H9 (cell line): ENCODE measurements around the gene COMMD10. TPM values are rescaled to one million over a fixed set of nuclear protein-coding genes. Genes with fewer than 3 reads are reported as not detected.
A peak's percentile ranks its signal among the peaks of the same experiment; 100 is the strongest.

Experiments used
- DNase-seq: peaks from one replicate; pipeline ENCODE4 v3.0.0-alpha.2; 2017
- H2AFZ ChIP-seq: one replicate; pipeline ENCODE4 v1.6.1; 2013; ENCODE audit warnings: mild to moderate bottlenecking, low read length, control low read depth, moderate library complexity
- H2AK5ac ChIP-seq: 2 replicates; pipeline ENCODE4 v1.6.1; 2013; ENCODE audit warnings: low read length, control low read depth, mixed read lengths; ENCODE audit not compliant: insufficient read length
- H2BK120ac ChIP-seq: one replicate; pipeline ENCODE4 v1.6.1; 2013; ENCODE audit warnings: low read depth, mild to moderate bottlenecking, low read length, control low read depth, inconsistent platforms; ENCODE audit not compliant: poor library complexity, severe bottlenecking
- H2BK12ac ChIP-seq: 2 replicates; pipeline ENCODE4 v1.6.1; 2013; ENCODE audit warnings: low read length, control low read depth, mixed read lengths, low read depth; ENCODE audit not compliant: insufficient read length
- H2BK15ac ChIP-seq: 2 replicates; pipeline ENCODE4 v1.6.1; 2013; ENCODE audit warnings: low read depth, low read length, control low read depth
- H2BK20ac ChIP-seq: one replicate; pipeline ENCODE4 v1.6.1; 2013; ENCODE audit warnings: low read depth, mild to moderate bottlenecking, low read length, control low read depth, inconsistent platforms; ENCODE audit not compliant: poor library complexity, severe bottlenecking
- H2BK5ac ChIP-seq: 2 replicates; pipeline ENCODE4 v1.6.1; 2013; ENCODE audit warnings: low read length, control low read depth, mixed read lengths; ENCODE audit not compliant: insufficient read length
- H3K14ac ChIP-seq: 2 replicates; pipeline ENCODE4 v1.6.1; 2013; ENCODE audit warnings: low read length, control low read depth; ENCODE audit not compliant: insufficient read depth
- H3K18ac ChIP-seq: 2 replicates; pipeline ENCODE4 v1.6.1; 2013; ENCODE audit warnings: low read depth, mild to moderate bottlenecking, mixed read lengths, low read length, control low read depth; ENCODE audit not compliant: insufficient read length
- H3K23ac ChIP-seq: 2 replicates; pipeline ENCODE4 v1.6.1; 2013; ENCODE audit warnings: low read length, control low read depth, mixed read lengths, low read depth; ENCODE audit not compliant: insufficient read length
- H3K23me2 ChIP-seq: 2 replicates; pipeline ENCODE4 v1.6.1; 2013; ENCODE audit warnings: low read depth, mild to moderate bottlenecking, mixed read lengths, low read length, control low read depth; ENCODE audit not compliant: insufficient read length, poor library complexity, severe bottlenecking
- H3K27ac ChIP-seq: 2 replicates; pipeline ENCODE4 v1.5.1; 2013; ENCODE audit warnings: low read length, control low read depth, mixed read lengths, low read depth; ENCODE audit not compliant: insufficient read length
- H3K27me3 ChIP-seq: 2 replicates; pipeline ENCODE4 v1.6.1; 2013; ENCODE audit warnings: low read length, control low read depth, inconsistent platforms; ENCODE audit not compliant: insufficient read depth
- H3K4ac ChIP-seq: 2 replicates; pipeline ENCODE4 v1.6.1; 2013; ENCODE audit warnings: low read depth, mild to moderate bottlenecking, control low read depth, inconsistent platforms, low read length, moderate library complexity
- H3K4me1 ChIP-seq: 2 replicates; pipeline ENCODE4 v1.6.1; 2013; ENCODE audit warnings: low read length, control low read depth, inconsistent platforms; ENCODE audit not compliant: insufficient read depth
- H3K4me2 ChIP-seq: 2 replicates; pipeline ENCODE4 v1.6.1; 2013; ENCODE audit warnings: low read length, control low read depth, mixed read lengths; ENCODE audit not compliant: insufficient read length, insufficient read depth
- H3K56ac ChIP-seq: 2 replicates; pipeline ENCODE4 v1.6.1; 2013; ENCODE audit warnings: low read depth, mild to moderate bottlenecking, mixed read lengths, low read length, control low read depth; ENCODE audit not compliant: insufficient read length
- H3K79me1 ChIP-seq: 2 replicates; pipeline ENCODE4 v1.6.1; 2013; ENCODE audit warnings: low read depth, mild to moderate bottlenecking, moderate library complexity, low read length, control low read depth, inconsistent platforms; ENCODE audit not compliant: insufficient read depth, poor library complexity, severe bottlenecking
- H3K79me2 ChIP-seq: 2 replicates; pipeline ENCODE4 v1.6.1; 2013; ENCODE audit warnings: low read length, control low read depth, inconsistent platforms; ENCODE audit not compliant: insufficient read depth
- H3K9ac ChIP-seq: 2 replicates; pipeline ENCODE4 v1.6.1; 2013; ENCODE audit warnings: low read length, control low read depth, mixed read lengths; ENCODE audit not compliant: insufficient read length; ENCODE audit errors: extremely low read depth
- H3K9me3 ChIP-seq: one replicate; pipeline ENCODE4 v1.6.1; 2013; ENCODE audit warnings: low read depth, low read length, inconsistent platforms; ENCODE audit not compliant: control insufficient read depth
- H3T11ph ChIP-seq: one replicate; pipeline ENCODE4 v1.6.1; 2013; ENCODE audit warnings: mild to moderate bottlenecking, low read length, control low read depth, inconsistent platforms
- H4K20me1 ChIP-seq: one replicate; pipeline ENCODE4 v1.6.1; 2013; ENCODE audit not compliant: control insufficient read depth, insufficient read length, insufficient read depth
- H4K5ac ChIP-seq: 2 replicates; pipeline ENCODE4 v1.6.1; 2013; ENCODE audit warnings: low read depth, mild to moderate bottlenecking, mixed read lengths, low read length, control low read depth; ENCODE audit not compliant: insufficient read length
- H4K8ac ChIP-seq: replicated peaks from 2 replicates; pipeline ENCODE4 v1.6.1; 2013; ENCODE audit warnings: low read length, control low read depth, mixed read lengths, low read depth; ENCODE audit not compliant: insufficient read length
- H4K91ac ChIP-seq: 2 replicates; pipeline ENCODE4 v1.6.1; 2013; ENCODE audit warnings: low read depth, mild to moderate bottlenecking, moderate library complexity, mixed read lengths, low read length, control low read depth; ENCODE audit not compliant: insufficient read length
- H3K27ac Mint-ChIP-seq, 3 experiments: 2 replicates in 2 of 3; 3 replicates in 1 of 3; pipeline ENCODE4 v1.8.0; 2020 to 2021; ENCODE audit warnings: mixed read lengths in 3 of 3, mild to moderate bottlenecking in 1 of 3, moderate library complexity in 1 of 3
- H3K27me3 Mint-ChIP-seq: 2 replicates; pipeline ENCODE4 v1.8.0; 2021; ENCODE audit warnings: low read depth, mild to moderate bottlenecking, moderate library complexity, mixed read lengths
- H3K36me3 Mint-ChIP-seq, 3 experiments: 2 replicates in 2 of 3; 3 replicates in 1 of 3; pipeline ENCODE4 v1.8.0; 2020 to 2021; ENCODE audit warnings: low read depth in 3 of 3, mixed read lengths in 3 of 3; ENCODE audit not compliant: insufficient read depth in 1 of 3
- H3K4me1 Mint-ChIP-seq, 2 experiments: 2 replicates each; pipeline ENCODE4 v1.8.0; 2020; ENCODE audit warnings: mixed read lengths in 2 of 2
- H3K4me3 Mint-ChIP-seq, 2 experiments: 2 replicates in 1 of 2; 3 replicates in 1 of 2; pipeline ENCODE4 v1.8.0; 2020 to 2021; ENCODE audit warnings: mild to moderate bottlenecking in 2 of 2, mixed read lengths in 2 of 2, moderate library complexity in 1 of 2
- H3K9me3 Mint-ChIP-seq, 2 experiments: 2 replicates in 1 of 2; 3 replicates in 1 of 2; pipeline ENCODE4 v1.8.0; 2020; ENCODE audit warnings: mild to moderate bottlenecking in 2 of 2, mixed read lengths in 2 of 2, moderate library complexity in 1 of 2
- total RNA-seq: library from RNA; stranded (reverse); gene quantifications from 2 replicates; pipeline ENCODE4 v1.2.1, GENCODE V29; 2021
- TF ChIP-seq, protein P1 (sequence below): fragments of 200-600 bp; sonication (generic); conservative IDR thresholded peaks from 3 replicates; pipeline ENCODE4 v1.8.0; 2021; ENCODE audit warnings: antibody characterized with exemption, mild to moderate bottlenecking

The COMMD10 gene
- total RNA-seq, 1 experiment from 2014 or later, result 33.9 TPM

DNA sequence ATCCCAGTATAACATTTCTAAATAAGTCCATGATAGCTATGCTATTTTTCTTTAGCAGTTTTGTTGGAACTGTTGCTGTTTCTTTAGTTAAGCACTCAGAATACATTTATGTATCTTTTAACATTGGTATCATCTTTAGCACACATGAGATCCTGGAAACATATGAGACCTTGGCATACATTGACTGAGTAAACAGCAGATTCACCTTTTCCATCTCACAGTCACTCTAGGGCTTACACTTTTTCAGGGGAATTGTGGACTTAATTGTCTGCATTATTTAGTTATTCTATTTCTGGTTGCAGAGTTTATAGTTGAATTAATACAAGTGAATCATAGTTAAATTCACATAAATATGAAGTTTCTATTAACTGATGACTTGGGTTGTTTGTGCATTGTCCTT, 70.1 kb downstream of the COMMD10 start:
- Histone ChIP-seq H3K27me3 (no peaks in the 10 kb centered on the region), H2AK5ac (no peak overlapping the region), H4K8ac (no peak overlapping the region), H2AFZ (no peak overlapping the region), H4K5ac (no peak overlapping the region), H3K9ac (no peak overlapping the region), H2BK12ac (no peak overlapping the region), H2BK15ac (no peak overlapping the region), H3K23me2 (no peaks in the 10 kb centered on the region), H3K18ac (no peak overlapping the region), H3K79me2 (no peaks in the 10 kb centered on the region), H3K4me1 (no peaks in the 10 kb centered on the region), H3K56ac (no peak overlapping the region), H2BK120ac (no peak overlapping the region), H3T11ph (no peak overlapping the region), H2BK20ac (no peak overlapping the region), H3K4me2 (no peak overlapping the region), H3K27ac (no peak overlapping the region), H3K79me1 (no peaks in the 10 kb centered on the region), H2BK5ac (no peak overlapping the region), H3K9me3 (no peaks in the 10 kb centered on the region), H4K20me1 (no peaks in the 10 kb centered on the region), H3K23ac (no peak overlapping the region), H4K91ac (no peak overlapping the region), H3K4ac (no peak overlapping the region), H3K14ac (no peak overlapping the region)
- Mint-ChIP-seq H3K4me3 (no peak overlapping the region), H3K4me1 (no peaks in the 10 kb centered on the region), H3K9me3 (no peaks in the 10 kb centered on the region), H3K36me3 (no peaks in the 10 kb centered on the region), H3K27me3 (no peaks in the 10 kb centered on the region), H3K27ac (peak overlapping the region in 1 of 3 experiments; percentile 23; a peak in 1 of 7 replicates)
- TF ChIP-seq, protein P1, sequence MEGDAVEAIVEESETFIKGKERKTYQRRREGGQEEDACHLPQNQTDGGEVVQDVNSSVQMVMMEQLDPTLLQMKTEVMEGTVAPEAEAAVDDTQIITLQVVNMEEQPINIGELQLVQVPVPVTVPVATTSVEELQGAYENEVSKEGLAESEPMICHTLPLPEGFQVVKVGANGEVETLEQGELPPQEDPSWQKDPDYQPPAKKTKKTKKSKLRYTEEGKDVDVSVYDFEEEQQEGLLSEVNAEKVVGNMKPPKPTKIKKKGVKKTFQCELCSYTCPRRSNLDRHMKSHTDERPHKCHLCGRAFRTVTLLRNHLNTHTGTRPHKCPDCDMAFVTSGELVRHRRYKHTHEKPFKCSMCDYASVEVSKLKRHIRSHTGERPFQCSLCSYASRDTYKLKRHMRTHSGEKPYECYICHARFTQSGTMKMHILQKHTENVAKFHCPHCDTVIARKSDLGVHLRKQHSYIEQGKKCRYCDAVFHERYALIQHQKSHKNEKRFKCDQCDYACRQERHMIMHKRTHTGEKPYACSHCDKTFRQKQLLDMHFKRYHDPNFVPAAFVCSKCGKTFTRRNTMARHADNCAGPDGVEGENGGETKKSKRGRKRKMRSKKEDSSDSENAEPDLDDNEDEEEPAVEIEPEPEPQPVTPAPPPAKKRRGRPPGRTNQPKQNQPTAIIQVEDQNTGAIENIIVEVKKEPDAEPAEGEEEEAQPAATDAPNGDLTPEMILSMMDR, result no peak
- DNase-seq, result no peak
